Stimulated activated CD4-positive, alpha-beta T cell treated with anti-CD3 and anti-CD28 coated beads, Interleukin-15, amount 100 ng/mL, for 24 hours (primary cell): ENCODE measurements around the gene KDM3A.

Experiments used
- DNase-seq: peaks from one replicate; pipeline ENCODE4 v3.0.0-alpha.2; 2020

KDM3A gene, protein sequence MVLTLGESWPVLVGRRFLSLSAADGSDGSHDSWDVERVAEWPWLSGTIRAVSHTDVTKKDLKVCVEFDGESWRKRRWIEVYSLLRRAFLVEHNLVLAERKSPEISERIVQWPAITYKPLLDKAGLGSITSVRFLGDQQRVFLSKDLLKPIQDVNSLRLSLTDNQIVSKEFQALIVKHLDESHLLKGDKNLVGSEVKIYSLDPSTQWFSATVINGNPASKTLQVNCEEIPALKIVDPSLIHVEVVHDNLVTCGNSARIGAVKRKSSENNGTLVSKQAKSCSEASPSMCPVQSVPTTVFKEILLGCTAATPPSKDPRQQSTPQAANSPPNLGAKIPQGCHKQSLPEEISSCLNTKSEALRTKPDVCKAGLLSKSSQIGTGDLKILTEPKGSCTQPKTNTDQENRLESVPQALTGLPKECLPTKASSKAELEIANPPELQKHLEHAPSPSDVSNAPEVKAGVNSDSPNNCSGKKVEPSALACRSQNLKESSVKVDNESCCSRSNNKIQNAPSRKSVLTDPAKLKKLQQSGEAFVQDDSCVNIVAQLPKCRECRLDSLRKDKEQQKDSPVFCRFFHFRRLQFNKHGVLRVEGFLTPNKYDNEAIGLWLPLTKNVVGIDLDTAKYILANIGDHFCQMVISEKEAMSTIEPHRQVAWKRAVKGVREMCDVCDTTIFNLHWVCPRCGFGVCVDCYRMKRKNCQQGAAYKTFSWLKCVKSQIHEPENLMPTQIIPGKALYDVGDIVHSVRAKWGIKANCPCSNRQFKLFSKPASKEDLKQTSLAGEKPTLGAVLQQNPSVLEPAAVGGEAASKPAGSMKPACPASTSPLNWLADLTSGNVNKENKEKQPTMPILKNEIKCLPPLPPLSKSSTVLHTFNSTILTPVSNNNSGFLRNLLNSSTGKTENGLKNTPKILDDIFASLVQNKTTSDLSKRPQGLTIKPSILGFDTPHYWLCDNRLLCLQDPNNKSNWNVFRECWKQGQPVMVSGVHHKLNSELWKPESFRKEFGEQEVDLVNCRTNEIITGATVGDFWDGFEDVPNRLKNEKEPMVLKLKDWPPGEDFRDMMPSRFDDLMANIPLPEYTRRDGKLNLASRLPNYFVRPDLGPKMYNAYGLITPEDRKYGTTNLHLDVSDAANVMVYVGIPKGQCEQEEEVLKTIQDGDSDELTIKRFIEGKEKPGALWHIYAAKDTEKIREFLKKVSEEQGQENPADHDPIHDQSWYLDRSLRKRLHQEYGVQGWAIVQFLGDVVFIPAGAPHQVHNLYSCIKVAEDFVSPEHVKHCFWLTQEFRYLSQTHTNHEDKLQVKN (N-terminal part only)

DNA sequence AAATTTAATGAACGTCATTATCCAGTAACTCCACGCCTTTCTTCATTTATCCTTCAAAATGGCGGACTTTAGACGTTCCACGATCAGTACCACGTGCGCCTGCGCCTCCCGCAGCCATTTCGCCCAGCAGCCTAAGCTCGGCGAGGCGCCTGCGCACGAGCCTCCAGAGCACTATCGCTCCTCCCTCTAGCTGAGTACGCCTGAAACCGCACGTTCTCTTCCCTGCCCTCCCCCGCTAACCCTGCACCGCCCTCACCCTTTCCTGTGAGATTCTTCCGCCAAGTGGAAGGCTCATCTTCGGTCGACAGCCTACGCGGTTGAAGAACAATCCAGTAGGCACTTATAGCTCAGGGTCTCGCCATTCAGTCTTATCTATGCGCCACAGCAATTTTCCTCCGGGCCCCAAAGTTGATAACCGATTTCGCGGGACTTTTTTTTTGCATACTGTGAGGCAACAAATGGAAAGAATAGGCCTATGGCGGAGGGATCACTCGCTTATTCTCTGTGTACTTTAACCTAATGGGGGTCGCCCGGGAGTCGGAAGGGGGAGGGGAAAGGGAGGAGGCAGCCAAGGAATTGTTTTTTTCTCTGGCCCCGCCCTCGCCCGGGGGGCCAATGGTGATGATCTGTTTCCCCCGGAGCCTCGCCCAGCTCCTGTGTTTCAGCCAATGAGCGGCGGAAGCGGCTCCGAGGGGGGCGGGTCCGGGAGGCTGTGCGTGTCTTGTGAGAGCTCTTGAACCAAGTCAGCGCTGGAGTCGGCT, at the start of gene KDM3A:
KDM3A (plus strand) TSS at position 741 of the 761 bp plus-strand sequence. CDS start 677 bp downstream, outside the sequence.
- DNase-seq = peak; percentile 100

GRCh38 chr2:86392873-86393518, 48.2 kb upstream of the KDM3A start:
- no peak for DNase-seq

- DNase-seq = no peak
Measured at GRCh38 chr2:86393521-86394491, 47.4 kb upstream of the KDM3A start.

DNA sequence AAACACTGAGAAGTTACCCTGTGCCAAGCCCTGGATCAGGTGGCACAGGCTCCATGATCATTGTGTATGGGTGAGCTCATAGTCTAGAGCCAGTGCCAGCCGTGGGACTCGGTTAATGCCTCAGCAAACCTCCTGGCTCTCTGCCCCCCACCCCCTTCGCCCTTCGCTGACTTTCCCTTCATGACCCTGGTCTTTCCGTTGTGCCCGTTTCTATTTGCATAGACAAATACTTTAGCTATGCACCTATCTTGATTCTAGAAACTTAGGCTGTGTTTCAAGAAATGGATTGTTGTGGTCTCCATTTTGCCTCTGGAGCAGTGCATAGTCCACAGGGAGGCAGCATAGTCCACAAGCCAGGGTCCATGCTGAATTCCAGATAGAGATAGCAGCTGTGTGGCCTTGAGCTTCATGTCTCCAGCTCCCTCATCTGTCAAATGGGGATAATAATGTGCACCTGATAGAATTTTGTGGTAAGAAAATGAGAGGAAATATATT, 44.8 kb upstream of the KDM3A start:
- no peak for DNase-seq

GRCh38 chr2:86397986-86398385, 43.2 kb upstream of the KDM3A start:
- DNase-seq = no peak

GRCh38 chr2:86398500-86399474, 42.4 kb upstream of the KDM3A start:
- no peak for DNase-seq

DNA sequence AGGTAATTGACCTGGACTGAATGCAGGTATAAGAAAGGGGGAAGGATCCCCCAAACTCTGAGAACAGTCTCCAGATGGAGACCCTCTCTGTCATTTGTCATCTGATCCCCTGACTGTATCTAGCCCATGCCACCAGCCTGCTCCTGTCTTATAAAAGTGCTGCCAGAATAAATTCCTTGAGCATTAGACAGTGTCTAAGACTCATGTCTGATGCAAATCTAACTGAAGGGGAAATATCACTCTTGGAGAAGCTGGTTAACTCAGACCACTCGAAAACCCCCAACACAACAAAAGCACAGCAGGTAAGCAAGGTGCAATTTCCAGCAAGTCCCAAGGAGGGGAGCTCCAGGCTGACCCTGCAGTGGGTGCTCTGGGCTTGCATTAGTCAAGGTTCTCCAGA, 40.9 kb upstream of the KDM3A start:
- DNase-seq = no peak

DNA sequence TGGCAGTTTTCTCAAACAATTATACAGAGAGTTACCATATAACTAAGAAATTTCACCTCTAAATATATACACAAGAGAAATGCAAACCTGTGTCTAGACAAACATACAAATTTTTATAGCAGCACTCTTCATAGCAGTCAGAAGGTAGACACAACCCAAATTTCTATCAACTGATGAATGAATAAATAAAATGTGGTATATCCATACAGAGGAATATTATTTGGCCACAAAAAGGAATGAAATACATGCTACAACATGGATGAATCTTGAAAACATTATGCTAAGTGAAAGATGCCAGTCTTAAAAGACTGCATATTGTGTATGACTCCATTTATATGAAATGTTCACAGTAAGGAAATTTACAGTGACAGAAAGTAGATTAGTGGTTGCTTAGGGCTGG, 30.6 kb upstream of the KDM3A start:
- DNase-seq = no peak

DNA sequence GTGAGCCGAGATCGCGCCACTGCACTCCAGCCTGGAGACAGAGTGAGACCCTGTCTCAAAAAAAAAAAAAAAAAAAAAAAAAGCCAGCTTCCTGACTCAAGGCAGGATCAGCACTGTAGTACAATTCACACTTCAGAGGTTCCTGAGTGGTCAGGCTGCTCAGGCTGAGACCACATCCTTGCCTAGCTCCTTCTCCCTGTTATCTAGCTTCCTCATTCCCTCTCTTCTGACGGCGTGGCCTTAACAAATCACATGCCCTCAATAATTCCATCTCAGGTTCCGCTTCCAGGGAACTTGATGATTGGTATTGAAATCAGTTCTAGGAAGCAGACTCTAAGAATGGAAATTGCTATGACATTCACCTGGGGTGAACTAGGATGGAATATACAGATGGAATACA, 29.8 kb upstream of the KDM3A start:
- no peak for DNase-seq

DNA sequence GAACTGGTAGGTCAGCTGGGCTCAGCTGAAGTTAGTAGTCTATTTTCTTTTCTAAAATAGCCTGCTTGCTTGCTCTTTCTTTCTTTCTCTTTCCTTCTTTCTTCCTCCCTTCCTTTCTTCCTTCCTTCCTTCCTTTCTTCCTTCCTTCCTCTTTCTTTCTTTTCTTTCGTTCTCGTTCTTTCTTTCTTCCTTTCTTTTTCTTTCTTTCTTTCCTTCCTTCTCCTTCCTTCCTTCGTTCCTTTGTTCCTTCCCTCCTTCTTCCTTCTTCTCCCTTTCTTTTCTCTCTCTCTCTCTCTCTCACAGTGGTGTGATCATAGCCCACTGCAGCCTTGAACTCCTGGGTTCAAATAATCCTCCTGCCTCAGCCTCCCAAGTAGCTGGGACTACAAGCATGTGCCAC, 29.2 kb upstream of the KDM3A start:
- DNase-seq = no peak

DNA sequence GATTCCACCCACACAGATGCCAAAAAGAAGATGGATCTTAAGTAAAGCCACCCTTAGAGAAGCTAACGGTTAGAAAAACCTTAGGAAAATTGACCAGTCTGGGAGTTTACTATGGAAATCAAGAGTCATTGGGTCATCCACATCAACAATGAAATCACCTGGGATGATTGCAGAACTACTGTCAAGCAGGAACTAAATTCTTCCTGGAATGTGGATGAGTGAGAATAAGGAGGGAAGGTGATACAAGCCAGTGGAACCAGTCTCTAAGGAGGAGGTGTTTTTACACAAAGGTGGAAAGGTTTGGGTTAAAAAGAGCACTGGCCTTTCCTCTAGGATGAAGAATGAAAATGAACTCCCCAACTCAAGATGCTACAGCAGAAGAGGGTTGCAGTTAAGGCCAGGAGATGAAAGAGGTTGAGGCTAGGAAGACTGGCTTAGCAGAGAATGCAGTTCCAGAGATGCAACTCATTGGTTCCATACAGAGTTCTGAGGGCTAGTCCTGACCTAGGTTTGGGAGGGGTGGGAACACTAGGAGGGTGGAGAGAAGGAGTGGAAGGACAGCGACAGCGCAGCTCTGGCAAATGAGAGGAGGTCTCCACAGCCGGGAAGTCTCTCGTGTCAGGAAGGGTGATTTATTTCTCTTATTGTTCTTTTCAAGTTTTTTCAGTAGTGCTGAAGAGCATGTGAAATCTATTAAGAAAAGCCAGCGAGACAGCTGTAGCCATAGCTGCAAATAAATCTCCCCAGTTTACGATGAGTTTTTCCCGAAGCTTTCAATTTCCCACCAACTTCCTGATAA, 27.7 kb upstream of the KDM3A start:
- DNase-seq = no peak

DNA sequence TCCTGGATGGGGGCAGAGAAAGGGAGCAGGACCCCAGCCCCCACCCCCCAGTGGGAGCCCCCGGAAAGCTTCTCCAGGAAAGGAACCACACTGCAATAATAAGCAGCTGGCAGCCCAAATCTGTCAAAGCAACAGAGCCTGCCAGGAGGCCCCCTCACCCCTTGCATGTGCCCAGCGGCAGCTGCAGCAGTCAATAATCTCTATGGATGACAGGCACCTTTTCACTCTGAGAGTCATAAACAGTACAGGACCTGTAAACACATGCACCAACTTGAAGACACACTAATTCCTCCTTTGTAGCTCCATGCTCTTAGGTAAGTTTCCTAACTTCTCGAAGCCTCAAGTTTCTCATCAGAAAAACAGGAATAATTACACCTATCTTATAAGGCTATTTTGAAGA, 26.2 kb upstream of the KDM3A start:
- DNase-seq = no peak

DNA sequence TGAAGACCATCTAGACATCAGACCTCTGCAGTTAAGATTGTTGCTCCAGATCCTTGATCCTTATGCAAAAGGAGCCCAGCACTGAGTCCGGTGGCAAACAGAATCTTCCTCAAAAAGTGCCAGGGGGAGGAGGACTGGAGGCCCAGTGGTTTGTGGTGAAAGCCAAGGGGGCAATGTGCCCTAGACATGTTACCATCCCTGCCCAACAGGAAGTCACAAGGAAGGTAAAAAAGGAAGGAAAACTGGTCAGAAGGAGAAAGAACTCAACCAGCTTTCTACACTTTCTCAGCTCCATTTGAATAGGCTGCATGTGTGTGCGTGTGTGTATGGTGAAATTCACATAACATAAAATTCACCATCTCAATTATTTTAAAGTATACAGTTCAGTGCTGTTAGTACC, 25.0 kb upstream of the KDM3A start:
- no peak for DNase-seq

DNA sequence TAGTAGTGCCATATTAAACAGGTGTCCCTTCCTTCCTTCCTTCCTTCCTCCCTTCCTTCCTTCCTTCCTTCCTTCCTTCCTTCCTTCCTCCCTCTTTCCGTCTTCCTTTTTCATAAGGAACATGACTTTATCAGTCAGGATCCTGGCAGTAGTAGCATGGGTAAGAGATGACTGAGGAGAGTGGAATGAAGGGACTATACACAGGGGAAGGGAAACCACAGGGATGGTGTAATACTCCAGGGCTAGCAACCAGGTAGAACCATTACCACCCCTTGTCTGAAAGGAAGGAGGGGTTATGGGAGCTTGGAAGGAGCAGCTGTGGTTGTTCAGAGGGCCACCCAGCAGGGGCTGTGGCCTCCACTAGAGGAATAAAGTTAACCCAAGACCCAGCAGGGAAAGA, 23.2 kb upstream of the KDM3A start:
- DNase-seq = no peak

- no peak for DNase-seq
Measured at GRCh38 chr2:86420913-86421312, 20.3 kb upstream of the KDM3A start.

DNA sequence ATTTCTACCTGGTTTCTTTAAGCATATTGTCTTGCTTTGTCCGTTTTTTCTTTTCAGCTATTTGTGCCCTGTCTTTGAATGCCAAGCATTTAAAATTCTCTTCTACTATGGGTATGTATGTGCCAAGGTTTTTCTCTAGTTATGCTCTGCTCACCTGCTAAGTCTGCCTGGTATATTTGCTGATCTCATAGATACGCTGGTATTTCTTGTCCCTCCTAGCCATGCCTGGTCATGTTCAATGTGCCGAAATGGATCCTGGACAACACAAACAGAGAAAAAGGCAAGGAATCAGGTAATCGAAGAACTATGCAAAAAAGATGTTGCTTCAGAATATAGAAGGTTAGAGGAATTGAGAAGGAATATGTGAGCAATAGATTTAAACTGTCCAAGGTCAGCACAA, 14.9 kb upstream of the KDM3A start:
- no peak for DNase-seq

DNA sequence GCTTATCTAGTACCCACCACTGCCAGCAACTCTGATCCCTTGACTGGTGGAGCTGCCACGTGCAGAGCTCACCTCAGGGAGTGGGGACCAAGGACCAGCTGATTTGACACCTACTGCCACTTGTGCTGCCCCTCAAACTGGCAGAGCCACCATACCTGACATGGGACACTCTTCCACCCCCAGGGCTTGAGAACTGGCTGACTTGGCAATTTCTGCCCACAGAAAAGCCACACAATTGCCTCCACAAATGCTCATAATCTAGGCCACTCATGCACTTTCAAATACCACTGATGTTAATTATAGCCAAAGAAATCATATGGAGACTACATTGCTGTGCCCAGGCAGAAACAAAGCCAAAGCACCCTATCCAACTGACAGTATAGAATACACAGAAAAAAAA, 11.8 kb upstream of the KDM3A start:
- no peak for DNase-seq

GRCh38 chr2:86430368-86430767, 10.8 kb upstream of the KDM3A start:
- DNase-seq = no peak
